HepG2 (cell line): ENCODE results near the gene ARPC1B. TPM values are rescaled to one million over a fixed set of nuclear protein-coding genes. Genes with fewer than 3 reads are reported as not detected.
A peak's percentile ranks its signal among the peaks of the same experiment; 100 is the strongest.

Experiments
- ARNT2 ChIP-seq: sonication (generic); formaldehyde crosslinking; IDR thresholded peaks from 2 replicates; pipeline ENCODE4 v1.8.0; 2022; ENCODE audit warnings: mild to moderate bottlenecking, low read depth, missing genetic modification reagents, moderate library complexity
- ATF5 ChIP-seq: sonication (generic); formaldehyde crosslinking; IDR thresholded peaks from 2 replicates; pipeline ENCODE4 v1.4.0; 2020; ENCODE audit warnings: mild to moderate bottlenecking, low read depth, missing genetic modification reagents
- BCL6 ChIP-seq: IDR thresholded peaks from 2 replicates; pipeline ENCODE4 v1.6.1; 2016; ENCODE audit warnings: missing genetic modification reagents, missing compliant biosample characterization
- FOXP4 ChIP-seq: sonication (generic); formaldehyde crosslinking; IDR thresholded peaks from 2 replicates; pipeline ENCODE4 v1.4.0; 2020; ENCODE audit warnings: missing genetic modification reagents
- GATA4 ChIP-seq: sonication (generic); IDR thresholded peaks from 2 replicates; pipeline ENCODE4 v1.6.1; 2016; ENCODE audit warnings: antibody characterized with exemption, low read depth, borderline replicate concordance
- KAT2B ChIP-seq: fragments of 150-350 bp; IDR thresholded peaks from 2 replicates; pipeline ENCODE4 v1.6.1; 2014; ENCODE audit warnings: low read depth, low read length, borderline replicate concordance
- NRL ChIP-seq: sonication (generic); formaldehyde crosslinking; IDR thresholded peaks from 2 replicates; pipeline ENCODE4 v1.5.0; 2020; ENCODE audit warnings: missing genetic modification reagents, mild to moderate bottlenecking, moderate library complexity, borderline replicate concordance
- PREB ChIP-seq: sonication (generic); formaldehyde crosslinking; IDR thresholded peaks from 2 replicates; pipeline ENCODE4 v1.4.0; 2020; ENCODE audit warnings: missing genetic modification reagents
- TBX3 ChIP-seq: fragments of 450-650 bp; IDR thresholded peaks from 2 replicates; pipeline ENCODE4 v1.6.1; 2017; ENCODE audit warnings: antibody characterized with exemption, mild to moderate bottlenecking, inconsistent platforms, borderline replicate concordance
- THAP11 ChIP-seq: IDR thresholded peaks from 2 replicates; pipeline ENCODE4 v1.6.1; 2016; ENCODE audit warnings: missing biosample characterization, missing genetic modification reagents
- THAP9 ChIP-seq: sonication (generic); formaldehyde crosslinking; IDR thresholded peaks from 2 replicates; pipeline ENCODE4; 2020; ENCODE audit warnings: missing genetic modification reagents, mild to moderate bottlenecking, borderline replicate concordance
- TIGD3 ChIP-seq: sonication (generic); formaldehyde crosslinking; IDR thresholded peaks from 2 replicates; pipeline ENCODE4 v1.5.1; 2020; ENCODE audit warnings: mild to moderate bottlenecking, missing genetic modification reagents, borderline replicate concordance
- ZBTB44 ChIP-seq: sonication (generic); formaldehyde crosslinking; IDR thresholded peaks from 2 replicates; pipeline ENCODE4 v1.4.0; 2020; ENCODE audit warnings: missing genetic modification reagents
- ZNF253 ChIP-seq: sonication (generic); formaldehyde crosslinking; IDR thresholded peaks from 2 replicates; pipeline ENCODE4 v1.8.0; 2022; ENCODE audit warnings: mild to moderate bottlenecking, missing genetic modification reagents, borderline replicate concordance
- ZNF331 ChIP-seq: sonication (generic); formaldehyde crosslinking; IDR thresholded peaks from 2 replicates; pipeline ENCODE4 v1.4.0; 2020; ENCODE audit warnings: missing genetic modification reagents
- ZNF33B ChIP-seq: sonication (generic); formaldehyde crosslinking; IDR thresholded peaks from 2 replicates; pipeline ENCODE4 v1.5.1; 2020; ENCODE audit warnings: mild to moderate bottlenecking, missing genetic modification reagents
- ZNF572 ChIP-seq: sonication (generic); formaldehyde crosslinking; IDR thresholded peaks from 2 replicates; pipeline ENCODE4 v1.5.1; 2020; ENCODE audit warnings: mild to moderate bottlenecking, missing genetic modification reagents
- ZNF773 ChIP-seq: sonication (generic); formaldehyde crosslinking; IDR thresholded peaks from 2 replicates; pipeline ENCODE4 v1.4.0; 2020; ENCODE audit warnings: missing genetic modification reagents, borderline replicate concordance
- polyA plus RNA-seq, 8 experiments: library from polyadenylated mRNA; depleted of rRNA in 3 of 8; stranded (reverse) in 7 of 8; unstranded in 1 of 8; fragments of >200 nt; fragmentation: Illumina TruSeq in 4 of 8; extraction: Trizol in 4 of 8; gene quantifications; 2 replicates each; pipeline versions ENCODE4 v1.2.1 to v1.2.3, GENCODE V29; 2011 to 2016; ENCODE audit warnings: low read depth in 4 of 8, missing spikeins in 1 of 8, mixed read lengths in 1 of 8; ENCODE audit not compliant: insufficient read depth in 1 of 8
- total RNA-seq, 5 experiments: library from RNA; depleted of rRNA; stranded (reverse); fragments of >200 nt; fragmentation: Illumina TruSeq; extraction: Trizol; gene quantifications; 2 replicates each; pipeline ENCODE4 v1.2.3, GENCODE V29; 2016; ENCODE audit warnings: low read depth in 1 of 5

ARPC1B gene
- total and polyA plus RNA-seq, 2 of the 13 experiments (the other 11 are each of a cell fraction or from before 2014, with no cell fraction given) = 72.9 to 89.1 TPM

GRCh38 chr7:99438573-99439480, 64.3 kb downstream of the ARPC1B start, which contains the start of the genes CPSF4 and PTCD1 (continued):
- TF ChIP-seq THAP9 (CRISPR knock-in tag) (0 out of 2 replicates have a peak, but pooled peaks have one; percentile 40), ZNF331 (CRISPR knock-in tag) (peak; percentile 80), PREB (CRISPR knock-in tag) (no peak), ZNF773 (no peak), TIGD3 (no peak), BCL6 (CRISPR knock-in tag) (peak; percentile 39; the same call in 1 of the 2 replicates), KAT2B (no peak), ZBTB44 (CRISPR knock-in tag) (0 out of 2 replicates have a peak, but pooled peaks have one; percentile 48), NRL (CRISPR knock-in tag) (peak; percentile 74; the same call in 1 of the 2 replicates), ZNF33B (CRISPR knock-in tag) (no peak), GATA4 (peak; percentile 60), FOXP4 (CRISPR knock-in tag) (peak; percentile 8; the same call in 1 of the 2 replicates), TBX3 (no peak), ATF5 (CRISPR knock-in tag) (no peak), THAP11 (CRISPR knock-in tag) (peak; percentile 94), ZNF572 (CRISPR knock-in tag) (no peak), ZNF253 (no peak), ARNT2 (CRISPR knock-in tag) (peak; percentile 88)
